ENCODE data around the gene PCNA.

- TF ChIP-seq CTCF (conservative IDR thresholded peaks at IDR 0.05; ENCODE audit: low read depth in 2 of 2) (no peak), EZH2phosphoT487 (IDR thresholded peaks at IDR 0.05; ENCODE audit: unreplicated experiment) (no peak), POLR2AphosphoS5 (IDR thresholded peaks at IDR 0.05; ENCODE audit: low read depth) (no peak), REST (IDR thresholded peaks at IDR 0.05; ENCODE audit: unreplicated experiment) (no peak), ETS1 (IDR thresholded peaks at IDR 0.05) (no peak), EZH2 (IDR thresholded peaks at IDR 0.05; ENCODE audit: low read depth, unreplicated experiment) (no peak), CREB1 (CRISPR knock-in tag; IDR thresholded peaks at IDR 0.05; ENCODE audit: low read depth) (no peak)
Observed at GRCh38 chr20:5159928-5160327, 40.2 kb upstream of the PCNA start.
